Activated naive CD4-positive, alpha-beta T cell treated with anti-CD3 and anti-CD28 coated beads, Interleukin-2, amount 50 U/mL, for 72 hours (primary cell): ENCODE measurements around the gene FCHO1. TPM values are rescaled to one million over a fixed set of nuclear protein-coding genes. Genes with fewer than 3 reads are reported as not detected.
"Not testable (repeated sequence)": the region's sequence is repeated elsewhere in the genome, so short reads cannot be mapped to it uniquely, and the experiment has no call there.

Experiments used
- ATAC-seq, 2 donors: fragments of 150-1000 bp; cut with Tn5 transposase; 2 replicates each; pipeline ENCODE4 v1.10.0; 2021; ENCODE audit warnings: mild to moderate bottlenecking in 2 of 2, moderate library complexity in 2 of 2
- DNase-seq, 2 donors: peaks; one replicate each; pipeline ENCODE4 v3.0.0; 2021 to 2022; ENCODE audit warnings: low spot score in 2 of 2
- H3K27ac Mint-ChIP-seq, 2 donors: one replicate each; pipeline ENCODE4 v1.8.0; 2022; ENCODE audit warnings: mild to moderate bottlenecking in 2 of 2, mixed read lengths in 2 of 2
- H3K36me3 Mint-ChIP-seq, 2 donors: one replicate each; pipeline ENCODE4 v1.8.0; 2022; ENCODE audit warnings: mixed read lengths in 2 of 2
- H3K9me3 Mint-ChIP-seq, 2 donors: one replicate each; pipeline ENCODE4 v1.8.0; 2022; ENCODE audit warnings: mixed read lengths in 2 of 2
- total RNA-seq, 2 donors: library from RNA; stranded (reverse); gene quantifications; one replicate each; pipeline ENCODE4 v1.2.3, GENCODE V29; 2022

The FCHO1 gene
- total RNA-seq, 2 donors from 2014 or later, result 62.0 to 81.4 TPM

DNA sequence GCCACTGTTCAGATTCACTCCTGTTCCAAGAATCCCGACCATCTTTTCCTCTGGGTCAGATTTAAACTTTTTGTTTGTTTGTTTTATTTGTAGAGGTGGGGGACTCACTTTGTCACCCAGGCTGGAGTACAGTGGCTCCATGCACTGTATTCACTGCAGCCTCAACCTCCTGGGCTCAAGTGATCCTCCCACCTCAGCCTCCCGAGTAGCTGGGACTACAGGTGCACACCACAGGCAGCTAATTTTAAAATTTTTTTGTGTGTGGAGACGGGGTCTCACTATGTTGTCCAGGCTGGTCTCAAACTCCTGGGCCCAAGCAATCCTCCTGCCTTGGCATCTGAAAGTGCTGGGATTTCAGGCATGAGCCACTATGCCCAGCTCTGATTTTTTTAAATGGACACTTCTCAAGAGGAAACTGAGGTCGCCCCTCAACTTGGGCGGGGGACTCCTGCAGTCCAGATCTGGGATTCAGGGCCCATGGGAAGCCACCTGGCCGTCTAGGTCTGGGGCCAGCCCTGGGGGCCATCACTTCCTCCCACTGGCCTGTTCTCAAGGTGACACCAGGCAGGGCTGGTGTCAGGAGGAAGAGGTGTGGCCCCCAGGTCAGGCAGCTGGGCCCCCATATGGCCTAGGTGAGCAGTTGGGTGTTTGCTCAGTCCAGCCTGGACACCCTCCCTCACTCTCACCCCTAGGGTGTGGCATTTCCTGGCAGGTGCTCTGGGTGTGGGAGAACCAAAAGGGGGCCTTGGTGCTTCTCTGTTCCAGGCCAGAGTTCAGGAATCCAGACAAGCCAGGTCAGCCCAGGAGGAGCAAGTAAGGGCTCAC, 44.9 kb downstream of the FCHO1 start:
- Mint-ChIP-seq H3K9me3 (no peaks in the 10 kb centered on the region), H3K36me3 (no peaks in the 10 kb centered on the region), H3K27ac (no peak overlapping the region)
- ATAC-seq (no peak), DNase-seq (no peak)

DNA sequence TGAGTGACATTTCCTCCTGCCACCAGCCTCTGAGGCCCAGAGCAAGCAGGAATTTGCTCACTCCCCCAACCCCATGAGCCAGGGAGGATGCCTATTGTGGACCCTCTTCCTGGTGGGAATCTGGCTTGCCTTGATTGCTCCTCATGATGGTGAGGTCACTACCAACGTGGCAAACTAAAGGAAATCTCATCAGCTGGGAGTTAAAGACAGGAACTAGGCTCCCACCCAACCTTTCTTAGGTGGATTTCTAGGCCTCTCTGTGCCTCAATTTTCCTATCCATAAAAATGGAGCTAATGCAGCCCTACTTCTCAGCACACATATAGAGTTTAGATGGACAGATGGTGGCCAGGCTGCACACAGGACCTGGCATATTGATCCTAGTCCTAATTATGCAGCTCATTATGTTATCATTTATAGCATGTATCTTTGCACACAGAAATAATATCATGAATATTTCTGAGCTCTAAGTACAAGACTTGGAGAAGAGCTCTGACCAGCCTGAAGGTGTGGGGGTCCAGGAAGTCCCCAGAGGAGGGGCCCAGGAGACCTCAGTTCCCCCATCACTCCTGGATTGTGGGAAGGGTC, 45.7 kb downstream of the FCHO1 start:
- Mint-ChIP-seq H3K9me3 (no peaks in the 10 kb centered on the region), H3K36me3 (no peaks in the 10 kb centered on the region), H3K27ac (no peak overlapping the region)
- ATAC-seq, result no peak
- no peak for DNase-seq

DNA sequence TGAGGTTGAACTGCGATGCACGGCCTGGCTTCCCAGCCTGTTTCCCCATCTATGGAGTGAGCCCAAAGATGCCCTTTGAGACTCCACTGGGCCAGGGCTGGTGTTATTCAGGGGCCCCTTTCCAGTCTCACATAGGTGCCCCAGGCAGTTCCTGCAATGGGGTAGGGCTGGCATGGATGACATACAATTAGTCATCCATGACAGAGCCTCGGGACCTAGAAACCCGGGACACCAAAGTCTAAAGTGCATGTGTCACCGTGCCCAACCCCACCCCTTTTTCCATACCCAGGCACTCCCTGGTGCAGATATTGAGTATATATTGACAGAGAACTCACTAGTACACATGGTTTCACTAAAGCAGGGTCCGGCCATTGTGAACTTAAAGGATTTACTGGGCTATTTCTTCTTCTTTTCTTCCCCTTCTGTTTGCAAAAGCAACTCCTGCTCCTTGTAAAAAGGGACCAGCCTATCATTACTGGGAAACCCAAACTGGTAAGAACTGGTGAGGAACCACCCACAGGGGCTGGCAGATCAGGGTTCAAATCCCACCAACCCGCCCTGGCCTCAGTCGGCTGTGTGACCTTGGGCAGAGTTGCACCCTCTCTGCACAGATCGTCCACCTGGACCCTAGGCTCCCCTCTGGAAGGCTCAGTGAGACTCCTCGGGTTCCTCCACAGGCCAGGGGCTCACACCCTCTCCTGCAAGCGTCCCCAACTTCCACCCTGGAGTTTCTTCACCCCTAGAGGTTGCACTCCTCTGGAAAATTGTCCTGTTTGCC, 46.3 kb downstream of the FCHO1 start:
- Mint-ChIP-seq H3K27ac (no peak overlapping the region), H3K36me3 (no peaks in the 10 kb centered on the region), H3K9me3 (no peaks in the 10 kb centered on the region)
- peak; percentile 48 to 66 for DNase-seq
- peak; percentile 94 to 97 for ATAC-seq

DNA sequence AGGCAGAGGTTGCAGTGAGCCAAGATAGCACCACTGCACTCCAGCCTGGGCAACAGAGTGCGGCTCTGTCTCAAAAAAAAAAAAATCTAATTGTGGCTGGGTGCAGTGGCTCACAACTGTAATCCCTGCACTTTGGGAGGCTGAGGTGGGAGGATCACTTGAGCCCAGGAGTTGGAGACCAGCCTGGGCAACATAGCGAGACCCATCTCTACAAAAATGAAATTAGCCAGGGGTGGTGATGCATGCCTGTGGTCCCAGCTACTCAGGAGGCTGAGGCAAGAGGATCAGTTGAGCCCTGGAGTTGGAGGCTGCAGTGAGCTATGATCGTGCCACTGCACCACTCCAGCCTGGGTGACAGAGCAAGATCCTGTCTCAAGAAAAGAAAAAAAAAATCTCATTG, 47.3 kb downstream of the FCHO1 start:
- not testable (repeated sequence) for DNase-seq, ATAC-seq, H3K9me3 Mint-ChIP-seq, H3K27ac Mint-ChIP-seq, H3K36me3 Mint-ChIP-seq

DNA sequence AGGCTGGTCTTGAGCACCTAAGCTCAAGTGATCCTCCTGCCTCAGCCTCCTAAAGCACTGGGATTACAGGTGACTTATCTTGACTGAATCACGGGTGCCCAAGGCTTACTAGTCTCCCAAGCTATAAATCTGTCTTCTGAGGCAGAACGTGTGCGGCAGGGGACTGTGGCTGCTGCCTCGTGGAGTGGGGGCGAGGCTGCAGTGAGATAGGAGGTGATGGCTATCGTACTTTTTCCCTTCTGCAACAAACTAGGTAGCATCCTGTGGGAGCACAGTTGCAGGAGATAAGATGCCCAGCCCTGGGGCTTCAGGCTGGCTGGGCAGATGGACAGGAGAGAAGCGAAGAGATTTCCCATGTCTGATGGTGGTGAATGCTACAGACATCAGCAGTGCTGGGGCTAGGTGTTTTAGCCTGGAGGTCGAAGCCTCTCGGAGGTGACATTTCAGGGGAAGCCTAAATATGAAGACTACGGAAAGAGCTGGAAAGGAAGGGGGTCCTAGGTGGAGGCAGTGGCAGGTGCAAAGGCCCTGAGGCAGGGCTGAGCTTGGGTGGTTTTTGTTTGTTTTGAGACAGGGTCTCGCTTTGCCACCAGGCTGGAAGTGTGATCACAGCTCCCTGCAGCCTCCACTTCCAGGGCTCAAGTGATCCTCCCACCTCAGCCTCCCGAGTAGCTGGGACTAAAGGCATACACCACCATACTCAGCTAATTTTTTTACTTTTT, 51.0 kb downstream of the FCHO1 start:
- DNase-seq, result no peak
- no peak for ATAC-seq
- Mint-ChIP-seq H3K27ac (no peak overlapping the region), H3K9me3 (no peaks in the 10 kb centered on the region), H3K36me3 (no peaks in the 10 kb centered on the region)

DNA sequence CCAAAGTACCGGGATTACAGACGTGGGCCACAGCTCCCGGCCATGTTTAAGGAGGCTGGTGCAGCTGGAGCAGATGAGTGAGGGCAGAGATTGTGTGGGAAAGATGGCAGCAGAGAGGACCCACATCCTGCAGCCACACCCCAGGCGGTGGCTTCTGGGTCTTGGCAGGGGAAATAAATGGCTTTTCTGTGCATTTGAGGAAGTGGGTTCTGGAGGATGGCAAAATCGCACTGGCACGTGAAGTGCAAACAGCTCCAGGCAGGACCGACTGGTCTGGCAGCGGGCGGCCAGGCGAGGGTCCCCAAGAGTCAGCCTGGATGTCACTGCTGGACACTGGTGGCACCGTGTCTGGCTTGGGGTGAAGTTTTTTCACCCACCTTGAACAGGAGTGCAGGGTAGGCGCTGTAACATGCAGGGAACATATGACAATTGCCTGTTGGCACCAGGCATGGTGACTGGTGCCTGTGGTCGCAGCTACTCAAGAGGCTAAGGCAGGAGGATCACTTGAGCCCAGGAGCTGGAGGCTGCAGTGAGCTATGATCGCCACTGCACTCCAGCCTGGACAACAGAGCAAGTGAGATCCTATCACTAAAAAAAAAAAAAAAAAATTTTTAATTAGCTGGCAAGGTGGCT, 52.1 kb downstream of the FCHO1 start:
- Mint-ChIP-seq H3K9me3 (no peaks in the 10 kb centered on the region), H3K36me3 (no peaks in the 10 kb centered on the region), H3K27ac (peak overlapping the region in 1 of 2 donors; percentile 46)
- ATAC-seq (peak in 1 of 2 donors; percentile 62), DNase-seq (no peak)

DNA sequence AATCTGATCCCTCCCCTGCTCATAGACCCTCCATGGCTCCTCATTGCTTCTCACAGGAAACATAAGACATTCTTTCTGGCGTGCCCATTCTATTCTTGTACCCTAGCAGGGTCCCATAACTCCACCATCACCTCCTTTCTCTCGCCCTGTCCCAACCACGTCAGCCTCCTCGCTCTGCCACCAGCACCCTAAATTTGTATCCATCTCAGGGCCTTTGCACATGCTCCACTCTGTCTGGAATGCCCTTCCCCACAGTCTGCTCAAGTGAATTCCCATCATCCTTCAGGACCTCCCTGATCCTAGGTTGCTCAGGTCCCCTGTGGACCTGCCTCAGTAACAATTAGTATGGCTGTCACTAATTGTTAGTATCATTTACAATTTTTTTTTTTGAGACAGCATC, 54.1 kb downstream of the FCHO1 start:
- Mint-ChIP-seq H3K36me3 (no peaks in the 10 kb centered on the region), H3K9me3 (no peaks in the 10 kb centered on the region), H3K27ac (peak overlapping the region in 1 of 2 donors; percentile 9)
- DNase-seq, result no peak
- ATAC-seq, result no peak

DNA sequence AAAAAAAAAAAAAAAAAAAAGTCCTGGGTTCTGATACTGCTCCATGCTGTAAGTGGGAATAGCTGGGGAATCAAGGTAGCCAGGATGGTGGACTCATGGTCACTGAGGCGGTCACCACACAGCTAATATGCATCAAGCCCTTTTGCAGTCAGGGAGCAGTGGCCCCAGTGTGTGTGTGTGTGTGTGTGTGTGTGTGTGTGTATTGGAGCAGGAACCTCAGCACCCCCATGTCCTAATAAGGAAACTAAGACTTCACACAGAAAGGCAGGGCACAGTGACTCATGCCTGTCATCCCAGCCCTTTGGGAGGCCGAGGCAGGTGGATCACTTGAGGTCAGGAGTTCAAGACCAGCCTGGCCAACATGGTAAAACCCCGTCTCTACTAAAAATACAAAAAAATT, 55.7 kb downstream of the FCHO1 start:
- ATAC-seq (peak in 1 of 2 donors; percentile 64), DNase-seq (no peak)
- no peaks in the 10 kb centered on the region for H3K36me3 Mint-ChIP-seq

DNA sequence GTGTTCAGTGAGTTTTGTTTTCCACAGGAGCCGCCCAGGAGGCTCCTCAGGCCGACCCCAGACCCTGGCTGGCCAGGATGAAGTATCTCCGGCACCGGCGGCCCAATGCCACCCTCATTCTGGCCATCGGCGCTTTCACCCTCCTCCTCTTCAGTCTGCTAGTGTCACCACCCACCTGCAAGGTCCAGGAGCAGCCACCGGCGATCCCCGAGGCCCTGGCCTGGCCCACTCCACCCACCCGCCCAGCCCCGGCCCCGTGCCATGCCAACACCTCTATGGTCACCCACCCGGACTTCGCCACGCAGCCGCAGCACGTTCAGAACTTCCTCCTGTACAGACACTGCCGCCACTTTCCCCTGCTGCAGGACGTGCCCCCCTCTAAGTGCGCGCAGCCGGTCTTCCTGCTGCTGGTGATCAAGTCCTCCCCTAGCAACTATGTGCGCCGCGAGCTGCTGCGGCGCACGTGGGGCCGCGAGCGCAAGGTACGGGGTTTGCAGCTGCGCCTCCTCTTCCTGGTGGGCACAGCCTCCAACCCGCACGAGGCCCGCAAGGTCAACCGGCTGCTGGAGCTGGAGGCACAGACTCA, 56.5 kb downstream of the FCHO1 start:
- Mint-ChIP-seq H3K9me3 (no peaks in the 10 kb centered on the region), H3K36me3 (no peaks in the 10 kb centered on the region), H3K27ac (peak overlapping the region in 1 of 2 donors; percentile 77)
- DNase-seq (no peak), ATAC-seq (peak in 1 of 2 donors; percentile 31)

More for the DNA sequence above, 55.7 kb downstream of the FCHO1 start:
- no peaks in the 10 kb centered on the region for H3K9me3 Mint-ChIP-seq
- H3K27ac Mint-ChIP-seq, result no peak overlapping the region

DNA sequence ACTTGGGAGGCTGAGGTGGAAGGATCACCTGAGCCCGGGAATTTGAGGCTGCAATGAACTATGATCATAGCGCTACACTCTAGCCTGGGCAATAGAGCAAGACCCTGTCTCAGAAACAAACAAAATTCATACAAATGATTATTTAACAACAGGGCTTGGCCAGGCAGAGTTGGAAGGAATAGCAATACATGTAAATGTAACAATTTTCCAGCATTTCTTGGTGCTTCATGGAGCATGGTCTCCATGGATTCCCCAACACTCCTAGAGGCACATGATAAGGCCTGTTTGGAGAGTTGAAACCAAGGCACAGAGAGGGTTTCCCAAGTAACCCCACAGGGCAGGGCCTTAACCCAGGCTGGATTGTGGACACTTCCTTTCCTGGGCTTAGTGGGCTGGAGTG, 59.8 kb downstream of the FCHO1 start:
- Mint-ChIP-seq H3K27ac (no peak overlapping the region), H3K36me3 (no peaks in the 10 kb centered on the region), H3K9me3 (no peaks in the 10 kb centered on the region)
- no peak for DNase-seq
- ATAC-seq, result no peak

DNA sequence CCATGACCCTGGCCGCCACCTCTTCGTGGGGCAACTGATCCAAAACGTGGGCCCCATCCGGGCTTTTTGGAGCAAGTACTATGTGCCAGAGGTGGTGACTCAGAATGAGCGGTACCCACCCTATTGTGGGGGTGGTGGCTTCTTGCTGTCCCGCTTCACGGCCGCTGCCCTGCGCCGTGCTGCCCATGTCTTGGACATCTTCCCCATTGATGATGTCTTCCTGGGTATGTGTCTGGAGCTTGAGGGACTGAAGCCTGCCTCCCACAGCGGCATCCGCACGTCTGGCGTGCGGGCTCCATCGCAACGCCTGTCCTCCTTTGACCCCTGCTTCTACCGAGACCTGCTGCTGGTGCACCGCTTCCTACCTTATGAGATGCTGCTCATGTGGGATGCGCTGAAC, 60.4 kb downstream of the FCHO1 start:
- Mint-ChIP-seq H3K27ac (no peak overlapping the region), H3K36me3 (no peaks in the 10 kb centered on the region), H3K9me3 (no peaks in the 10 kb centered on the region)
- ATAC-seq (no peak), DNase-seq (no peak)

DNA sequence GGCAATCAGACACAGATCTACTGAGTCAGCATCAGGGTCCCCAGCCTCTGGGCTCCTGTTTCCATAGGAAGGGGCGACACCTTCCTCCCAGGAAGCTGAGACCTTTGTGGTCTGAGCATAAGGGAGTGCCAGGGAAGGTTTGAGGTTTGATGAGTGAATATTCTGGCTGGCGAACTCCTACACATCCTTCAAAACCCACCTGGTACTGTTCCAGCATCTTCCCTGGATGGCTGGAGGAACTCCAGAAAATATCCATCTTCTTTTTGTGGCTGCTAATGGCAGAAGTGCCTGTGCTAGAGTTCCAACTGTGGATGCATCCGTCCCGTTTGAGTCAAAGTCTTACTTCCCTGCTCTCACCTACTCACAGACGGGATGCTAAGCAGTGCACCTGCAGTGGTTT, 60.8 kb downstream of the FCHO1 start:
- Mint-ChIP-seq H3K27ac (peak overlapping the region in 1 of 2 donors; percentile 19), H3K9me3 (no peaks in the 10 kb centered on the region)

DNA sequence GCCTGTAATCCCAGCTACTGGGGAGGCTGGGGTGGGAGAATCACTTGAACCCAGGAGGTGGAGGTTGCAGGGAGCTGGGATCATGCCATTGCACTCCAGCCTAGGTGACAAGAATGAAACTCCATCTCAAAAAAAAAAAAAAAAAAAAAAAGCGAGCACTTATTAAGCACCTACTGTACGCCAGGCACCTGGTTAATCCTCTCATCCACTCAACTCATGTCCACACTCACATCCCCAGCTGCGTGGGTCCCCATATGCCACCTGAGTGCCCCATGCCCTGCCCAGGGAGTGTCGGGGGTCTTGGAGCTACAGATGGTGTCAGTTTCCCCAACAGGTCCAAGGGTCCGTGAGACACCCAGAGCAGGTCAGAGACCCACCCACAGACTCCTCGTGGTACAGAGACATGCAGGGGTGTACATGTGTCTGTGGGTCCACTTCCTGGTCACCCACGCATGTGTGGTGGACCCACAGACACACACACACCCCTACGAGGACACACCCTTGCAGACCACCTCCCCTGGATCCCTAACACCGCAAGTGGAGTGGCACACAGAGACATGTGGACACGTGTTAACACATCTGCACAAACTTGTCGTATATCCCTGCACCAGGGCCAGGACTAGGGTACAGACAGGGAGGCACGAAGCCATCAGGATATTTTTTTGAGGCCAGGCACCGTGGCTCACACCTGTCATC, 66.5 kb downstream of the FCHO1 start:
- Mint-ChIP-seq H3K36me3 (no peaks in the 10 kb centered on the region), H3K27ac (peak overlapping the region in 1 of 2 donors; percentile 44), H3K9me3 (no peaks in the 10 kb centered on the region)
- ATAC-seq (peak in 1 of 2 donors; percentile 17), DNase-seq (no peak)

More for the DNA sequence above, 60.8 kb downstream of the FCHO1 start:
- no peak for DNase-seq
- ATAC-seq, result no peak
- no peaks in the 10 kb centered on the region for H3K36me3 Mint-ChIP-seq

DNA sequence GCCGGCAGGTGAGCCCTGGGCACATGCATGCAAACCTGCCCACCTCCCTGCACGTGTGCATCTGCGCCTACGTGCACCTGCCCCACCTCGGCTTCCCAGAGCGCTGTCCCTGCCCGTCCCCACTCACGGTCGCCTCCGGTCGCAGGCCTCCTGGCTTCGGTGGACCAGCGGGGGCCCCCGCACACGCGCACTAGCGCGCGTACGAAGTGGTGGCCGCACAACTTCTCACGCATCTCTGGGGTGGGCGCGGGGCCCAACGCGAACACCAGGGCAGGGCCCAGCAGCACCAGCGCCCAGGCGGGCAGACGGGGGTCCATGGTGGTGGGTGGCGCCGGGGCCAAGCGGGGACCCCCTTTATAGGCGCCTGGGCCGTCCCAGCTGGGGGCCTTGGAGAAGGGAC, 69.9 kb downstream of the FCHO1 start, which contains the start of gene INSL3:
Gene INSL3, minus strand, starts transcription at position 330 of the 400 bp plus-strand sequence. Its CDS starts 13 bp downstream, at position 317.
- no peak for ATAC-seq
- no peak for DNase-seq
- H3K9me3 Mint-ChIP-seq, result no peaks in the 10 kb centered on the region
- H3K36me3 Mint-ChIP-seq, result no peaks in the 10 kb centered on the region
- H3K27ac Mint-ChIP-seq, result no peak within 1 kb of the TSS

DNA sequence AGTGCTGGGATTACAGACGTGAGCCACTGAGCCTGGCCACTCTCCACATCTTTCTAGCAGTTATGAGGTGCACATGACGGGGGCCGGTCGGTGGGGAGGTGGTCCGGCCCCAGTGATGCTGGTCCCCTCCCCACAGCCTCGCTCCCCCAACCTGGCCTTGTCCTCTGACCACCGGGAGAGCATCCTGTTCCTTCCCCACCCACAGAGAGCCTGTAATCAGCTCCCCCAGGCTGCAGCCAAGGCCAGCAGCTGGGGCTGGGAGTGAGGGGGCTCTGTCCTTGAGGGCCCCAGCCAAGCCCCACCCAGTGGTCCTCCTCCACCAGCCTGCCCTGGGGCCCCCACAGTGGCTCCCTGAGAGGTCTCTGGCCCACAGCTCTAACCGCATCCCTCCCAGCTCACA, 73.1 kb downstream of the FCHO1 start:
- DNase-seq (no peak), ATAC-seq (peak; percentile 5 to 27)
- Mint-ChIP-seq H3K36me3 (peaks cover 0 to 9% of the 10 kb centered on the region in 2 donors), H3K27ac (peak overlapping the region; percentile 45 to 55), H3K9me3 (no peaks in the 10 kb centered on the region)
